Adrenal gland (tissue), 5 donors: ENCODE results near the gene ZNF277.

Source experiments
- POLR2A ChIP-seq, 2 donors: fragments of 450-650 bp; IDR thresholded peaks; one replicate each; pipeline ENCODE4 v1.6.1; 2017; ENCODE audit warnings: antibody characterized with exemption in 2 of 2, mild to moderate bottlenecking in 2 of 2, moderate library complexity in 1 of 2
- TF ChIP-seq, protein P1 (sequence below), 6 experiments: fragments of 450-650 bp in 4 of 6; fragments of 200-600 bp in 2 of 6; sonication (generic) in 1 of 6; IDR thresholded peaks; 1 replicate in 5 of 6; 2 replicates in 1 of 6; pipeline versions ENCODE4 v1.5.1 to v1.8.0; 2016 to 2021; ENCODE audit warnings: antibody characterized with exemption in 6 of 6, mild to moderate bottlenecking in 2 of 6, moderate library complexity in 1 of 6
- donor health status: DM: no; HTN: no; CAD: no.

DNA sequence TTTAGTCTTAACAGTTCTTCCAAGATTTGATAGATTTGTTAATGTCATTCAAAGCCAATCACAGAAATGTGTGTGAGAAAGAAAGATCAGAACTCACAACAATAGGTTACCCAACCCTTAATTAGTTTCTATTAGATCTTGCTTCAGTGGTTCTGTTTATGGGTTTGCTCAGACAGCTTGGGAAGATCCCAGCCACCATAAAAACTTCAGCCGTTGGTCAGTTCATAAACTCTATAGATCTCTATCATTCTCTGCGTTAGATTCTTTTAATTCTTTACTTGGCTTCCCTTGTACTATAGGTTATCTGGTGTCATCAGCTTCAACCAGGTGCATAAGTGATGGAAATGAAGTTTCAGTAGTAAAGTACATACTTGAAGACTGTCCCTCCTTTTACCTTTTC, 54.4 kb downstream of the ZNF277 start:
- TF ChIP-seq, protein P1, sequence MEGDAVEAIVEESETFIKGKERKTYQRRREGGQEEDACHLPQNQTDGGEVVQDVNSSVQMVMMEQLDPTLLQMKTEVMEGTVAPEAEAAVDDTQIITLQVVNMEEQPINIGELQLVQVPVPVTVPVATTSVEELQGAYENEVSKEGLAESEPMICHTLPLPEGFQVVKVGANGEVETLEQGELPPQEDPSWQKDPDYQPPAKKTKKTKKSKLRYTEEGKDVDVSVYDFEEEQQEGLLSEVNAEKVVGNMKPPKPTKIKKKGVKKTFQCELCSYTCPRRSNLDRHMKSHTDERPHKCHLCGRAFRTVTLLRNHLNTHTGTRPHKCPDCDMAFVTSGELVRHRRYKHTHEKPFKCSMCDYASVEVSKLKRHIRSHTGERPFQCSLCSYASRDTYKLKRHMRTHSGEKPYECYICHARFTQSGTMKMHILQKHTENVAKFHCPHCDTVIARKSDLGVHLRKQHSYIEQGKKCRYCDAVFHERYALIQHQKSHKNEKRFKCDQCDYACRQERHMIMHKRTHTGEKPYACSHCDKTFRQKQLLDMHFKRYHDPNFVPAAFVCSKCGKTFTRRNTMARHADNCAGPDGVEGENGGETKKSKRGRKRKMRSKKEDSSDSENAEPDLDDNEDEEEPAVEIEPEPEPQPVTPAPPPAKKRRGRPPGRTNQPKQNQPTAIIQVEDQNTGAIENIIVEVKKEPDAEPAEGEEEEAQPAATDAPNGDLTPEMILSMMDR (IDR thresholded peaks at IDR 0.05), result no peak
- no peak for TF ChIP-seq POLR2A (IDR thresholded peaks at IDR 0.05)
